Neural crest cell (in vitro differentiated cells): ENCODE results near the gene COL18A1. TPM values are rescaled to one million over a fixed set of nuclear protein-coding genes. Genes with fewer than 3 reads are reported as not detected.

Experiments
- DNase-seq: peaks from one replicate; pipeline ENCODE4 v3.0.0; 2021; ENCODE audit warnings: low read depth, mixed read lengths, low spot score
- H3K27ac Mint-ChIP-seq: one replicate; pipeline ENCODE4 v1.8.0; 2021; ENCODE audit warnings: mild to moderate bottlenecking, mixed read lengths; ENCODE audit not compliant: unreplicated experiment
- H3K27me3 Mint-ChIP-seq: 2 replicates; pipeline ENCODE4 v1.8.0; 2021; ENCODE audit warnings: low read depth, mild to moderate bottlenecking, mixed read lengths
- H3K36me3 Mint-ChIP-seq: 2 replicates; pipeline ENCODE4 v1.8.0; 2021; ENCODE audit warnings: low read depth, mild to moderate bottlenecking, mixed read lengths
- H3K4me1 Mint-ChIP-seq: 2 replicates; pipeline ENCODE4 v1.8.0; 2021; ENCODE audit warnings: mixed read lengths
- H3K4me3 Mint-ChIP-seq: one replicate; pipeline ENCODE4 v1.8.0; 2021; ENCODE audit warnings: mild to moderate bottlenecking, mixed read lengths
- H3K9me3 Mint-ChIP-seq: 2 replicates; pipeline ENCODE4 v1.8.0; 2021; ENCODE audit warnings: mixed read lengths
- total RNA-seq: library from RNA; stranded (reverse); gene quantifications from 2 replicates; pipeline ENCODE4 v1.2.1, GENCODE V29; 2021
- TF ChIP-seq, protein P1 (sequence below): fragments of 200-600 bp; sonication (generic); conservative IDR thresholded peaks from 2 replicates; pipeline ENCODE4 v1.5.0; 2021; ENCODE audit warnings: antibody characterized with exemption, mild to moderate bottlenecking

Gene COL18A1
- total RNA-seq, 1 donor from 2014 or later: 19.2 TPM

GRCh38 chr21:45481977-45482898 is 77.3 kb downstream of the COL18A1 start:
- DNase-seq: no peak
- H3K9me3 Mint-ChIP-seq: no peaks in the 10 kb centered on the region
- TF ChIP-seq, protein P1, sequence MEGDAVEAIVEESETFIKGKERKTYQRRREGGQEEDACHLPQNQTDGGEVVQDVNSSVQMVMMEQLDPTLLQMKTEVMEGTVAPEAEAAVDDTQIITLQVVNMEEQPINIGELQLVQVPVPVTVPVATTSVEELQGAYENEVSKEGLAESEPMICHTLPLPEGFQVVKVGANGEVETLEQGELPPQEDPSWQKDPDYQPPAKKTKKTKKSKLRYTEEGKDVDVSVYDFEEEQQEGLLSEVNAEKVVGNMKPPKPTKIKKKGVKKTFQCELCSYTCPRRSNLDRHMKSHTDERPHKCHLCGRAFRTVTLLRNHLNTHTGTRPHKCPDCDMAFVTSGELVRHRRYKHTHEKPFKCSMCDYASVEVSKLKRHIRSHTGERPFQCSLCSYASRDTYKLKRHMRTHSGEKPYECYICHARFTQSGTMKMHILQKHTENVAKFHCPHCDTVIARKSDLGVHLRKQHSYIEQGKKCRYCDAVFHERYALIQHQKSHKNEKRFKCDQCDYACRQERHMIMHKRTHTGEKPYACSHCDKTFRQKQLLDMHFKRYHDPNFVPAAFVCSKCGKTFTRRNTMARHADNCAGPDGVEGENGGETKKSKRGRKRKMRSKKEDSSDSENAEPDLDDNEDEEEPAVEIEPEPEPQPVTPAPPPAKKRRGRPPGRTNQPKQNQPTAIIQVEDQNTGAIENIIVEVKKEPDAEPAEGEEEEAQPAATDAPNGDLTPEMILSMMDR: no peak
- H3K36me3 Mint-ChIP-seq: no peaks in the 10 kb centered on the region
- no peak overlapping the region for H3K4me3 Mint-ChIP-seq
- no peaks in the 10 kb centered on the region for H3K27me3 Mint-ChIP-seq
- no peak overlapping the region for H3K27ac Mint-ChIP-seq
- H3K4me1 Mint-ChIP-seq: peaks cover 10% of the 10 kb centered on the region

DNA sequence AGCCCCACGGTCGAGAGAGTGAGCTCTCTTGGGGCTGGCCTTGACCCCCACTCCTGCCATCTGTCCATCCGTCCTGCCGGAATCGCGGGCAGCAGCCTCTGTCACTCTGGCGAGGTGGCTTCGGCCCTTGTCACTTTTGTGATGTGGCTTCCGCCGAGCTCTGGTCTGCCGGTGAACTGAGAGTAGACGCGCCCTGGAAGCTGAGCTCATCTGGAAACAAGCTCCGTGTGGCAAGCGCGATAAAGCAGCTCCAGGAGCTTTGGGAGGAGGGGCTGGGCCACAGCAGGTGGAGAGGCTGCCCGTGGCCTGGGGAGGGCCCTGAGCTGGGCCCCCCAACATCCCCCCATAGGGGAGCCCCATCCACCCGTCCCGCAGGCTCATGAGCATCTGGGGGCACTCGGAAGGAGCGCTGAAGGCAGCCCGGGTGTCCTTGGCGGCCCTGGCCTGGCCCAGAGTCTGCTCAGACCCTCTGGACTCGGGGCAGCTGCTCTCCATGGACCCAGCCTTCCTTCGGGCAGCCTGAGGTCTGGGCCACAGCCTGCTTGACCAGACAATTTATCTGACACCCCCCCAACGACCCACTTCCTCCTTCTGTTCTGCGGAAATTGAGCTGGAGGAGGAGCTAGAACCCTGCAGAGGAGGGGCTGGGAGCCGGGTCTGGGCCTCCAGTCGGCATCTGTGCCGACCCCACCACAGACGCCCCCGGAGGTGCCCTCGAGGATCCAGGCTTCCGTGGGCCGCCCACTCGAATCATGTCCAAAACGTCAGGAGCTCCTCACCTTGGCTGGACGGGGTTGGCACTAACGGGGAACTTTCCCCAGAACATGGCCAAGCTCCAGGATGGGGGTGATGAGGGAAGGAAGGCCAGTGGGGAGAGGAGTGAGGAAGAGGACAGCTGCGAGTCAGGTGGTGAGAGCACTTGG is 78.2 kb downstream of the COL18A1 start:
- Mint-ChIP-seq H3K27ac (no peak overlapping the region), H3K9me3 (no peaks in the 10 kb centered on the region), H3K4me1 (peaks cover 10% of the 10 kb centered on the region), H3K27me3 (peaks cover 2% of the 10 kb centered on the region), H3K36me3 (no peaks in the 10 kb centered on the region), H3K4me3 (no peak overlapping the region)
- no peak for DNase-seq
- TF ChIP-seq, protein P1: no peak

DNA sequence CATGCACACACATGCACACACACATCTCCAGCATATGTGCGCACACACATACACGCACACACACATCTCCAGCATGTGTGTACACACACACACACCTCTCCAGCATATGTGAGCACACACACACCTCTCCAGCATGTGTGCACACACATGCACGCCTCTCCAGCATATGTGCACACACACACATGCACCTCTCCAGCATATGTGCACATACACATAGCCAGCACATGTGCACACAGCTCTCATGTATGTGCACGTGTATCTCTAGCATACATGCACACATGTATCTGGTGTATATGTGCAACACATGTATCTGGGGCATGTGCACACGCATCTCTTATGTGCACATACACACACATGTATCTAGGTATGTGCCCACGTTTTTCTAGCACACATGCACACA is 79.4 kb downstream of the COL18A1 start:
- Mint-ChIP-seq H3K4me1 (peaks cover 12% of the 10 kb centered on the region), H3K9me3 (no peaks in the 10 kb centered on the region), H3K27ac (no peak overlapping the region), H3K4me3 (no peak overlapping the region), H3K36me3 (no peaks in the 10 kb centered on the region), H3K27me3 (peaks cover 5% of the 10 kb centered on the region)
- DNase-seq: no peak
- TF ChIP-seq, protein P1: no peak

- Mint-ChIP-seq H3K27ac (no peak overlapping the region), H3K9me3 (no peaks in the 10 kb centered on the region), H3K4me3 (no peak overlapping the region), H3K4me1 (peaks cover 10% of the 10 kb centered on the region), H3K27me3 (peaks cover 5% of the 10 kb centered on the region), H3K36me3 (no peaks in the 10 kb centered on the region)
- DNase-seq: no peak
- TF ChIP-seq, protein P1: no peak
Observed at GRCh38 chr21:45485686-45486442, 80.9 kb downstream of the COL18A1 start.
